Endodermal cell (in vitro differentiated cells): ENCODE data around the gene HACD2. TPM values are rescaled to one million over a fixed set of nuclear protein-coding genes. Genes with fewer than 3 reads are reported as not detected.

Experiments used
- DNase-seq: peaks from one replicate; pipeline ENCODE4 v3.0.0-alpha.2; 2017
- H3K27ac ChIP-seq: 2 replicates; pipeline ENCODE4 v1.5.1; 2013; ENCODE audit warnings: mild to moderate bottlenecking, low read depth, low read length, moderate library complexity
- H3K27me3 ChIP-seq: 2 replicates; pipeline ENCODE4 v1.6.1; 2013; ENCODE audit warnings: mild to moderate bottlenecking, low read length, moderate library complexity; ENCODE audit not compliant: insufficient read depth, control insufficient read depth, poor library complexity, severe bottlenecking
- H3K36me3 ChIP-seq: 2 replicates; pipeline ENCODE4 v1.7.0; 2013; ENCODE audit warnings: mild to moderate bottlenecking, low read length, moderate library complexity; ENCODE audit not compliant: control insufficient read depth, insufficient read depth
- H3K4me1 ChIP-seq: one replicate; pipeline ENCODE4 v1.7.0; 2013; ENCODE audit warnings: low read length; ENCODE audit not compliant: control insufficient read depth, insufficient read depth
- H3K4me3 ChIP-seq: 2 replicates; pipeline ENCODE4 v1.5.1; 2013; ENCODE audit warnings: mild to moderate bottlenecking, low read length, moderate library complexity
- H3K9ac ChIP-seq: 2 replicates; pipeline ENCODE4 v1.6.1; 2013; ENCODE audit warnings: mild to moderate bottlenecking, low read length, moderate library complexity; ENCODE audit not compliant: poor library complexity, severe bottlenecking; ENCODE audit errors: extremely low read depth
- H3K9me3 ChIP-seq: 2 replicates; pipeline ENCODE4 v1.6.1; 2013; ENCODE audit warnings: mild to moderate bottlenecking, low read length, moderate library complexity; ENCODE audit not compliant: control insufficient read depth
- H3K27ac Mint-ChIP-seq: 2 replicates; pipeline ENCODE4 v1.8.0; 2020; ENCODE audit warnings: mixed read lengths
- H3K27me3 Mint-ChIP-seq: 2 replicates; pipeline ENCODE4 v1.8.0; 2021; ENCODE audit warnings: mild to moderate bottlenecking, mixed read lengths; ENCODE audit not compliant: insufficient read depth
- H3K36me3 Mint-ChIP-seq: 2 replicates; pipeline ENCODE4 v1.8.0; 2020; ENCODE audit warnings: low read depth, mixed read lengths
- H3K4me1 Mint-ChIP-seq: 2 replicates; pipeline ENCODE4 v1.8.0; 2020; ENCODE audit warnings: mixed read lengths
- H3K4me3 Mint-ChIP-seq: 2 replicates; pipeline ENCODE4 v1.8.0; 2020; ENCODE audit warnings: mild to moderate bottlenecking, moderate library complexity, mixed read lengths
- H3K9me3 Mint-ChIP-seq: 2 replicates; pipeline ENCODE4 v1.8.0; 2020; ENCODE audit warnings: mild to moderate bottlenecking, mixed read lengths
- WGBS, 2 experiments: methylation state at CpG; one replicate each; pipeline versions ENCODE4 v1.1.5 to v1.1.7; 2013; ENCODE audit warnings: missing lambda C conversion rate in 2 of 2, mixed read lengths in 1 of 2; ENCODE audit not compliant: insufficient coverage in 1 of 2, insufficient read length in 1 of 2; 5-methylcytosine and 5-hydroxymethylcytosine counted together
- total RNA-seq, 2 donors: library from RNA; stranded (reverse); fragmentation: NEBNext Ultra II Directional in 1 of 2; extraction: Animal tissue kit (Norgen Biotek cat#: 25700) in 1 of 2; gene quantifications; 2 replicates in 1 of 2; 3 replicates in 1 of 2; pipeline ENCODE4 v1.2.1, GENCODE V29; 2021
- TF ChIP-seq, protein P1 (sequence below): fragments of 200-600 bp; sonication (generic); conservative IDR thresholded peaks from 2 replicates; pipeline ENCODE4 v1.5.0; 2021; ENCODE audit warnings: antibody characterized with exemption, mild to moderate bottlenecking

The HACD2 gene
- total RNA-seq, 2 donors from 2014 or later, result 32.5 to 48.7 TPM

DNA sequence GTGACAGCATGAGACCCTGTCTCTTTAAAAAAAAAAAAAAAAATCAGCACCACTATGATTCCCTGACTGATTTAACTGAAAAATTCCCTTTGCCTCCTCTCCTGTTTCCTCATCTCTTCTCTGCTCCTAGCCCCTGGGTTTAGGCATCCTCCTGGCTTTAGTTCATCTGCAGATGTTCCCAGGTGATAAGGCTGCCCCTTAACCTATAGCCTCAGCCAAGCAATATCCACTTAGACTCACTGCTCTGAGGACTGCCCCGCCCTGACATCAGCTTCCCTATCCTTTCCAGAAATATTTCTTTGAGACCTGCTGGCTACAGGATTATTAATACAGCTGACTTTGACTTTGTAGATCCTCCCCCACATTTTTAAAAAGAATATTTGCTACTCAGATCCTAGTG is 39.4 kb upstream of the HACD2 start:
- DNase-seq, result no peak
- WGBS, 2 experiments, result 86 to 100% methylated on average over 1 of the region's 1 CpG
- Mint-ChIP-seq H3K9me3 (no peaks in the 10 kb centered on the region), H3K27ac (no peak overlapping the region), H3K4me1 (no peaks in the 10 kb centered on the region), H3K27me3 (no peaks in the 10 kb centered on the region), H3K4me3 (no peak overlapping the region), H3K36me3 (peaks cover 6% of the 10 kb centered on the region)
- Histone ChIP-seq H3K9me3 (no peaks in the 10 kb centered on the region), H3K4me1 (no peaks in the 10 kb centered on the region), H3K4me3 (no peak overlapping the region), H3K27ac (no peak overlapping the region), H3K9ac (no peak overlapping the region), H3K36me3 (no peaks in the 10 kb centered on the region), H3K27me3 (no peaks in the 10 kb centered on the region)
- TF ChIP-seq, protein P1, sequence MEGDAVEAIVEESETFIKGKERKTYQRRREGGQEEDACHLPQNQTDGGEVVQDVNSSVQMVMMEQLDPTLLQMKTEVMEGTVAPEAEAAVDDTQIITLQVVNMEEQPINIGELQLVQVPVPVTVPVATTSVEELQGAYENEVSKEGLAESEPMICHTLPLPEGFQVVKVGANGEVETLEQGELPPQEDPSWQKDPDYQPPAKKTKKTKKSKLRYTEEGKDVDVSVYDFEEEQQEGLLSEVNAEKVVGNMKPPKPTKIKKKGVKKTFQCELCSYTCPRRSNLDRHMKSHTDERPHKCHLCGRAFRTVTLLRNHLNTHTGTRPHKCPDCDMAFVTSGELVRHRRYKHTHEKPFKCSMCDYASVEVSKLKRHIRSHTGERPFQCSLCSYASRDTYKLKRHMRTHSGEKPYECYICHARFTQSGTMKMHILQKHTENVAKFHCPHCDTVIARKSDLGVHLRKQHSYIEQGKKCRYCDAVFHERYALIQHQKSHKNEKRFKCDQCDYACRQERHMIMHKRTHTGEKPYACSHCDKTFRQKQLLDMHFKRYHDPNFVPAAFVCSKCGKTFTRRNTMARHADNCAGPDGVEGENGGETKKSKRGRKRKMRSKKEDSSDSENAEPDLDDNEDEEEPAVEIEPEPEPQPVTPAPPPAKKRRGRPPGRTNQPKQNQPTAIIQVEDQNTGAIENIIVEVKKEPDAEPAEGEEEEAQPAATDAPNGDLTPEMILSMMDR, result no peak

- H3K27me3 Mint-ChIP-seq, result no peaks in the 10 kb centered on the region
Observed at GRCh38 chr3:123623346-123623880, 38.6 kb upstream of the HACD2 start.

GRCh38 chr3:123622766-123623165 is 37.9 kb upstream of the HACD2 start:
- 89 to 92% methylated on average over 2 of the region's 2 CpGs for WGBS, 2 experiments
- Histone ChIP-seq H3K4me3 (no peak overlapping the region), H3K36me3 (no peaks in the 10 kb centered on the region), H3K27ac (no peak overlapping the region), H3K4me1 (no peaks in the 10 kb centered on the region), H3K9ac (no peak overlapping the region), H3K27me3 (no peaks in the 10 kb centered on the region), H3K9me3 (no peaks in the 10 kb centered on the region)
- peaks cover 6% of the 10 kb centered on the region for H3K36me3 Mint-ChIP-seq
- H3K27ac Mint-ChIP-seq, result no peak overlapping the region
- H3K4me3 Mint-ChIP-seq, result no peak overlapping the region
- peaks cover 4% of the 10 kb centered on the region for H3K4me1 Mint-ChIP-seq
- no peaks in the 10 kb centered on the region for H3K9me3 Mint-ChIP-seq
- no peak for DNase-seq
- H3K27me3 Mint-ChIP-seq, result no peaks in the 10 kb centered on the region
- TF ChIP-seq, protein P1, result no peak

More at GRCh38 chr3:123623346-123623880, 38.6 kb upstream of the HACD2 start:
- TF ChIP-seq, protein P1, result no peak
- Histone ChIP-seq H3K4me3 (no peak overlapping the region), H3K4me1 (no peaks in the 10 kb centered on the region), H3K9me3 (no peaks in the 10 kb centered on the region), H3K36me3 (no peaks in the 10 kb centered on the region), H3K27me3 (no peaks in the 10 kb centered on the region), H3K27ac (no peak overlapping the region), H3K9ac (no peak overlapping the region)
- Mint-ChIP-seq H3K4me1 (no peaks in the 10 kb centered on the region), H3K9me3 (no peaks in the 10 kb centered on the region), H3K36me3 (peaks cover 6% of the 10 kb centered on the region), H3K27ac (no peak overlapping the region), H3K4me3 (no peak overlapping the region)
- WGBS, 2 experiments, result 95 to 100% methylated on average over 1 to 5 of the region's 5 CpGs
- DNase-seq, result no peak
